Endothelial cell of umbilical vein (primary cell): ENCODE measurements around the gene ANKRD13D. TPM values are rescaled to one million over a fixed set of nuclear protein-coding genes. Genes with fewer than 3 reads are reported as not detected.

Experiments used
- BruUV-seq: library from RNA; stranded (reverse); fragments of 400-500 nt; replicated peaks from 2 replicates; lab custom pipeline; 2021; lab: Mats Ljungman, UMichigan
- CTCF ChIA-PET: fragments of 300-600, 350-600 bp; sonication (Branson Sonifier 250); formaldehyde crosslinking; loops from one replicate; lab custom pipeline; 2021; ENCODE audit warnings: antibody characterized with exemption, inconsistent platforms; lab: Charles Lee
- POLR2A ChIA-PET: fragments of 300-600, 350-600 bp; sonication (Branson Sonifier 250); formaldehyde crosslinking; loops from one replicate; lab custom pipeline; 2021; ENCODE audit warnings: antibody characterized with exemption, inconsistent platforms; lab: Charles Lee
- DNase-seq: peaks from one replicate; pipeline ENCODE4 v3.0.0-alpha.2; 2011; ENCODE audit warnings: low read depth, low spot score
- FAIRE-seq: peaks from 2 replicates; lab custom pipeline; 2011; peaks lifted over from hg19 to GRCh38; lab: Jason Lieb, UNC
- H2AFZ ChIP-seq: 2 replicates; pipeline ENCODE4 v1.6.0; 2012; ENCODE audit warnings: low read depth, low read length, control low read depth, inconsistent platforms
- H3K27ac ChIP-seq: 2 replicates; pipeline ENCODE4 v1.5.1; 2011; ENCODE audit warnings: low read depth, mild to moderate bottlenecking, control low read depth, low read length, moderate library complexity; ENCODE audit not compliant: insufficient read depth
- H3K27me3 ChIP-seq, 2 experiments: 2 replicates each; pipeline versions ENCODE4 v1.6.0 to v1.6.1; 2011; ENCODE audit warnings: low read length in 2 of 2, mixed read lengths in 1 of 2; ENCODE audit not compliant: control insufficient read depth in 2 of 2, insufficient read depth in 2 of 2
- H3K36me3 ChIP-seq, 2 experiments: 2 replicates in 1 of 2; 3 replicates in 1 of 2; pipeline ENCODE4 v1.5.1; 2011; ENCODE audit warnings: low read length in 2 of 2, mild to moderate bottlenecking in 1 of 2, moderate library complexity in 1 of 2; ENCODE audit not compliant: control insufficient read depth in 2 of 2, insufficient read depth in 2 of 2; ENCODE audit errors: extremely low read depth in 1 of 2
- H3K4me1 ChIP-seq: 3 replicates; pipeline ENCODE4 v1.5.1; 2011; ENCODE audit warnings: mild to moderate bottlenecking, low read length; ENCODE audit not compliant: control insufficient read depth, insufficient read depth; ENCODE audit errors: extremely low read depth
- H3K4me2 ChIP-seq: 2 replicates; pipeline ENCODE4 v1.6.1; 2011; ENCODE audit warnings: low read length, control low read depth, mixed read lengths; ENCODE audit not compliant: insufficient read depth
- H3K4me3 ChIP-seq, 3 experiments: fragments of 200-600 bp in 1 of 3; sonication (generic), shearing (Covaris generic) in 1 of 3; replicated peaks in 1 of 3; 2 replicates each; pipeline ENCODE4 v1.5.1; 2011 to 2016; ENCODE audit warnings: control low read depth in 3 of 3, low read length in 3 of 3, mild to moderate bottlenecking in 2 of 3, inconsistent platforms in 1 of 3, low read depth in 1 of 3, moderate library complexity in 1 of 3; ENCODE audit not compliant: insufficient read depth in 1 of 3
- H3K79me2 ChIP-seq: 2 replicates; pipeline ENCODE4 v1.6.0; 2012; ENCODE audit warnings: low read length, inconsistent platforms; ENCODE audit not compliant: control insufficient read depth, insufficient read depth
- H3K9ac ChIP-seq: replicated peaks from 2 replicates; pipeline ENCODE3; 2011; ENCODE audit warnings: low read length, control low read depth; ENCODE audit not compliant: insufficient read depth; ENCODE audit errors: extremely low read depth
- H3K9me1 ChIP-seq: replicated peaks from 3 replicates; pipeline ENCODE4 v1.6.0; 2011; ENCODE audit warnings: mild to moderate bottlenecking, low read length; ENCODE audit not compliant: control insufficient read depth, insufficient read depth; ENCODE audit errors: extremely low read depth
- H3K9me3 ChIP-seq: replicated peaks from 2 replicates; pipeline ENCODE4 v1.5.1; 2012; ENCODE audit warnings: low read length, inconsistent platforms; ENCODE audit not compliant: control insufficient read depth, insufficient read depth
- H4K20me1 ChIP-seq: replicated peaks from 2 replicates; pipeline ENCODE3; 2011; ENCODE audit warnings: mild to moderate bottlenecking, low read length; ENCODE audit not compliant: control insufficient read depth, insufficient read depth; ENCODE audit errors: extremely low read depth
- GATA2 ChIP-seq: IDR thresholded peaks from 2 replicates; pipeline ENCODE4 v1.7.0; 2011; ENCODE audit warnings: low read depth, mild to moderate bottlenecking, moderate library complexity, mixed read lengths, low read length; ENCODE audit not compliant: insufficient read length, insufficient read depth
- POLR2AphosphoS5 ChIP-seq: IDR thresholded peaks from 2 replicates; pipeline ENCODE4 v1.6.1; 2012; ENCODE audit warnings: low read depth, mild to moderate bottlenecking, control low read depth, low read length, moderate library complexity; ENCODE audit not compliant: insufficient read depth
- dilution Hi-C: fragments of 300-500 bp; cut with MboI; formaldehyde crosslinking; loops from one replicate; pipeline ENCODE4 v1.15.0; 2019; ENCODE audit warnings: low sequenced_read_pairs; ENCODE audit not compliant: extremely low pct_ligation_motif_present
- intact Hi-C: fragments of 100-400 bp; cut with micrococcal nuclease; formaldehyde crosslinking; loops from one replicate; pipeline ENCODE4 v1.10.0; 2022
- polyA plus RNA-seq, 4 experiments: library from polyadenylated mRNA; depleted of rRNA in 3 of 4; stranded (reverse) in 3 of 4; unstranded in 1 of 4; fragments of >200 nt; gene quantifications; 2 replicates each; pipeline versions ENCODE4 v1.2.1 to v1.2.3, GENCODE V29; 2011 to 2012; ENCODE audit warnings: missing spikeins in 1 of 4
- total RNA-seq: library from RNA; stranded (reverse); gene quantifications from 2 replicates; pipeline ENCODE4 v1.2.3, GENCODE V29; 2021
- TF ChIP-seq, protein P1 (sequence below), 2 donors: IDR thresholded peaks; 1 replicate in 1 of 2; 2 replicates in 1 of 2; pipeline ENCODE4 v1.5.1; 2011; ENCODE audit warnings: low read length in 2 of 2, mild to moderate bottlenecking in 2 of 2, moderate library complexity in 2 of 2, control low read depth in 1 of 2, inconsistent platforms in 1 of 2, low read depth in 1 of 2; ENCODE audit not compliant: insufficient read depth in 1 of 2; ENCODE audit errors: extremely low read depth in 1 of 2

Gene ANKRD13D
- total and polyA plus RNA-seq, 2 donors (not counting 3 experiments of a cell fraction or from before 2014, with no cell fraction given), result 43.5 to 57.5 TPM

DNA sequence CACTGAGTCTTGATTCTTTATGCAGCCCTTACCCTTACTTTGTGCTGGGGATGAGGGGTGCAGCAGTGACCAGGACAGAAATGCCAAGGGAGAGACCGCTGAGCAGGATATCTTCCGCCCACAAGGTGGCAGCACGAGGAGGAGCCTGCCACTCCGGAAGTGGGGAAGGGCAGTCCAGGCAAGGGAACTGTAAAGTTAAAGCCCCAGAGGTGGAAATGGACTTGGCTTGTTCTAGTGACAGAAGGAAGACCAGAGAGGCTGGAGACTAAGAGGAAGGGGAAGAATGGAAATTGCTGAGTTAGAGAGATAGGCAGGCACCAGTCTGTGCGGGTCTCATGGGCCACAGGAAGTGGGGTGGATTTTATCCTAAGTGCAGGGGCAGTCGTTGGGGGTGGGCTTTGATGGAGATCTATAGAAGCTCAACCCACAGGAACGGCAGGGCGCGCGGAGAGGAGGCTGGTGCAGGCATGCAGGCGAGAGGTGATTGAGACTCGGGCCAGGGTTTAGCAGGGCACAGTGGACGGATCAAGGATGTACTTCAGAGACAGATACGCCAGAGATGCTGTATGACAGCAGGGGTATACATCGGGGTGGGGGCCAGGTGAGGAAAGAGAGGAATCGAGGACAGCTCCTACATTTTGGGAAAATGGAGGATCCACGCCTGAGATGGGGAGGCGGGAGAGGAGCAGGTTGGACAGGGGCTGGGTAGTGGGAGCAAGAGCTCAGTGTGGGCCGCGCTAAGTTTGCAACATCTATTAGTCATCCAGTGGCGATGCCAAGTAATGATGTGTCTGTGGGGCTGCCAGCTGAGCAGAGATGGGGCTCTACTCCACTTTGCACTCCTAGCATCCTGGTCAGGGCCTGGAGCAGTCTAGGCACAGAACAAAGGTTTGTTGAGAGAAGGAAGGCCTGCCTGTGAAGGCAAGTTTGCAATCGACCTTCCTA, 26.1 kb upstream of the ANKRD13D start:
- peak; percentile 98 for FAIRE-seq
- no peaks in the 10 kb centered on the region for H3K27me3 ChIP-seq
- no TSS peak for BruUV-seq
- no peak overlapping the region for H3K27ac ChIP-seq
- CTCF ChIA-PET, result interaction anchor here (0.8 to 4.9 kb wide), 28 partner anchors 8 to 181 kb away, joined by 3 to 151 read pairs (median 6); partner anchors contain the start of genes ANKRD13D, CLCF1 and SSH3
- POLR2A ChIA-PET, result no interaction called here
- H3K9ac ChIP-seq, result no peak overlapping the region
- TF ChIP-seq, protein P1, sequence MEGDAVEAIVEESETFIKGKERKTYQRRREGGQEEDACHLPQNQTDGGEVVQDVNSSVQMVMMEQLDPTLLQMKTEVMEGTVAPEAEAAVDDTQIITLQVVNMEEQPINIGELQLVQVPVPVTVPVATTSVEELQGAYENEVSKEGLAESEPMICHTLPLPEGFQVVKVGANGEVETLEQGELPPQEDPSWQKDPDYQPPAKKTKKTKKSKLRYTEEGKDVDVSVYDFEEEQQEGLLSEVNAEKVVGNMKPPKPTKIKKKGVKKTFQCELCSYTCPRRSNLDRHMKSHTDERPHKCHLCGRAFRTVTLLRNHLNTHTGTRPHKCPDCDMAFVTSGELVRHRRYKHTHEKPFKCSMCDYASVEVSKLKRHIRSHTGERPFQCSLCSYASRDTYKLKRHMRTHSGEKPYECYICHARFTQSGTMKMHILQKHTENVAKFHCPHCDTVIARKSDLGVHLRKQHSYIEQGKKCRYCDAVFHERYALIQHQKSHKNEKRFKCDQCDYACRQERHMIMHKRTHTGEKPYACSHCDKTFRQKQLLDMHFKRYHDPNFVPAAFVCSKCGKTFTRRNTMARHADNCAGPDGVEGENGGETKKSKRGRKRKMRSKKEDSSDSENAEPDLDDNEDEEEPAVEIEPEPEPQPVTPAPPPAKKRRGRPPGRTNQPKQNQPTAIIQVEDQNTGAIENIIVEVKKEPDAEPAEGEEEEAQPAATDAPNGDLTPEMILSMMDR (IDR thresholded peaks at IDR 0.05; ENCODE audit: extremely low read depth in 1 of 2, insufficient read depth in 1 of 2, low read depth in 1 of 2, low read length in 2 of 2), result peak; percentile 89 to 93
- peak; percentile 37 for TF ChIP-seq POLR2AphosphoS5
- no peak for TF ChIP-seq GATA2
- no peak overlapping the region for H3K4me2 ChIP-seq
- no peaks in the 10 kb centered on the region for H3K9me3 ChIP-seq
- no peaks in the 10 kb centered on the region for H4K20me1 ChIP-seq
- H3K4me3 ChIP-seq, result no peak overlapping the region
- peaks cover 13% of the 10 kb centered on the region for H3K79me2 ChIP-seq
- peak; percentile 67 for DNase-seq
- no peaks in the 10 kb centered on the region for H3K9me1 ChIP-seq
- dilution Hi-C loops (no loop called here), intact Hi-C loops (loop anchor here (1.0 to 10.0 kb wide), 6 partner anchors 23 to 242 kb away; partner anchors contain the start of genes CDK2AP2 and PITPNM1)
- no peaks in the 10 kb centered on the region for H3K36me3 ChIP-seq
- peak overlapping the region; percentile 56 for H2AFZ ChIP-seq
- peaks cover 13% of the 10 kb centered on the region for H3K4me1 ChIP-seq
